GM12873 (cell line): ENCODE measurements around the gene LRFN3.

Source experiments
- CTCF ChIP-seq: IDR thresholded peaks from 2 replicates; pipeline ENCODE4 v1.5.1; 2012; ENCODE audit warnings: low read depth, mild to moderate bottlenecking, moderate library complexity, low read length, control low read depth; ENCODE audit not compliant: insufficient read depth; ENCODE audit errors: missing control alignments

The LRFN3 gene

GRCh38 chr19:35937345-35938281, 1.4 kb downstream of the LRFN3 start:
- no peak for TF ChIP-seq CTCF

- no peak for TF ChIP-seq CTCF
Measured at GRCh38 chr19:35938282-35939224, 2.4 kb downstream of the LRFN3 start.

- no peak for TF ChIP-seq CTCF
Measured at GRCh38 chr19:35939307-35940077, 3.3 kb downstream of the LRFN3 start.

- no peak for TF ChIP-seq CTCF
Measured at GRCh38 chr19:35940078-35940775, 4.1 kb downstream of the LRFN3 start.

GRCh38 chr19:35940839-35941238, 4.7 kb downstream of the LRFN3 start:
- no peak for TF ChIP-seq CTCF

- no peak for TF ChIP-seq CTCF
Measured at GRCh38 chr19:35942235-35942634, 6.1 kb downstream of the LRFN3 start.
